GM12878 (cell line): ENCODE data around the gene TEKT5. TPM values are rescaled to one million over a fixed set of nuclear protein-coding genes. Genes with fewer than 3 reads are reported as not detected.
A peak's percentile ranks its signal among the peaks of the same experiment; 100 is the strongest.

ENCODE experiments used
- HDGF ChIP-seq: fragments of 450-650 bp; IDR thresholded peaks from 2 replicates; pipeline ENCODE4 v1.6.1; 2016; ENCODE audit warnings: antibody characterized with exemption
- MTA3 ChIP-seq: IDR thresholded peaks from 2 replicates; pipeline ENCODE4 v1.6.1; 2012; ENCODE audit warnings: low read length, inconsistent platforms, borderline replicate concordance
- MXI1 ChIP-seq: fragments of 150-350 bp; IDR thresholded peaks from 2 replicates; pipeline ENCODE4 v1.6.1; 2011; ENCODE audit warnings: low read depth, mild to moderate bottlenecking, inconsistent platforms, low read length, improper control_type of control experiment
- NR2C1 ChIP-seq: fragments of 450-650 bp; IDR thresholded peaks from 2 replicates; pipeline ENCODE4 v1.6.1; 2017; ENCODE audit warnings: antibody characterized with exemption, mild to moderate bottlenecking, moderate library complexity
- NR2F1 ChIP-seq: fragments of 450-650 bp; conservative IDR thresholded peaks from 2 replicates; pipeline ENCODE4 v1.6.1; 2017; ENCODE audit warnings: mild to moderate bottlenecking
- RELA ChIP-seq: fragments of 450-650 bp; IDR thresholded peaks from 2 replicates; pipeline ENCODE4 v1.8.0; 2014; ENCODE audit warnings: borderline replicate concordance; ENCODE audit not compliant: partially characterized antibody
- RUNX3 ChIP-seq: IDR thresholded peaks from 2 replicates; pipeline ENCODE4 v1.6.1; 2012; ENCODE audit warnings: low read length, inconsistent platforms
- STAT3 ChIP-seq: IDR thresholded peaks from 2 replicates; pipeline ENCODE4 v1.6.1; 2011; ENCODE audit warnings: low read depth, low read length, improper control_type of control experiment
- TARDBP ChIP-seq: IDR thresholded peaks from 2 replicates; pipeline ENCODE4 v1.6.1; 2016; ENCODE audit warnings: borderline replicate concordance
- TCF3 ChIP-seq: IDR thresholded peaks from 2 replicates; pipeline ENCODE4 v1.6.1; 2012; ENCODE audit warnings: low read depth, mild to moderate bottlenecking, low read length, borderline replicate concordance; ENCODE audit not compliant: insufficient read depth
- ZNF274 ChIP-seq: IDR thresholded peaks from one replicate; pipeline ENCODE4 v1.8.0; 2011; ENCODE audit not compliant: insufficient read length, insufficient read depth
- polyA plus RNA-seq, 11 experiments: library from polyadenylated mRNA; depleted of rRNA in 4 of 11; unstranded in 6 of 11; stranded (reverse) in 5 of 11; fragments of >200 nt; fragmentation: Nextera tagmentation in 4 of 11; fragmentation: Illumina TruSeq in 1 of 11; extraction: Ambion mirVana in 4 of 11; extraction: Trizol in 1 of 11; gene quantifications; 1 replicate in 1 of 11; 2 replicates in 10 of 11; pipeline versions ENCODE4 v1.2.1 to v1.2.3, GENCODE V29; 2011 to 2016; ENCODE audit warnings: inconsistent platforms in 2 of 11, missing spikeins in 2 of 11, low read depth in 1 of 11
- total RNA-seq, 4 experiments: library from RNA; depleted of rRNA in 3 of 4; stranded (reverse); fragments of >200 nt in 3 of 4; fragmentation: Illumina TruSeq in 1 of 4; extraction: Trizol in 1 of 4; gene quantifications; 2 replicates each; pipeline versions ENCODE4 v1.2.1 to v1.2.3, GENCODE V29; 2013 to 2021
- TF ChIP-seq, protein P1 (sequence below): IDR thresholded peaks from 2 replicates; pipeline ENCODE4 v1.6.1; 2012; ENCODE audit warnings: improper control_type of control experiment, low read depth, low read length; ENCODE audit not compliant: insufficient replicate concordance
- TF ChIP-seq, protein P2 (sequence below): fragments of 450-650 bp; IDR thresholded peaks from 2 replicates; pipeline ENCODE4 v1.6.1; 2016; ENCODE audit warnings: mild to moderate bottlenecking
- TF ChIP-seq, protein P3 (sequence below): fragments of 450-650 bp; IDR thresholded peaks from 2 replicates; pipeline ENCODE4 v1.6.1; 2017; ENCODE audit warnings: borderline replicate concordance
- TF ChIP-seq, protein P4 (sequence below): fragments of 450-650 bp; IDR thresholded peaks from 2 replicates; pipeline ENCODE4 v1.6.1; 2018; ENCODE audit warnings: mild to moderate bottlenecking, low read depth, moderate library complexity; ENCODE audit not compliant: partially characterized antibody
- TF ChIP-seq, protein P5 (sequence below): fragments of 450-650 bp; IDR thresholded peaks from 2 replicates; pipeline ENCODE4 v1.6.1; 2017; ENCODE audit warnings: mild to moderate bottlenecking, low read depth, inconsistent platforms; ENCODE audit not compliant: poor library complexity, severe bottlenecking

TEKT5 gene
- total and polyA plus RNA-seq, 10 of the 15 experiments (the other 5 are each of a cell fraction or from before 2014, with no cell fraction given): 0.19 to 2.2 (median 0.68) TPM; not detected in 1

DNA sequence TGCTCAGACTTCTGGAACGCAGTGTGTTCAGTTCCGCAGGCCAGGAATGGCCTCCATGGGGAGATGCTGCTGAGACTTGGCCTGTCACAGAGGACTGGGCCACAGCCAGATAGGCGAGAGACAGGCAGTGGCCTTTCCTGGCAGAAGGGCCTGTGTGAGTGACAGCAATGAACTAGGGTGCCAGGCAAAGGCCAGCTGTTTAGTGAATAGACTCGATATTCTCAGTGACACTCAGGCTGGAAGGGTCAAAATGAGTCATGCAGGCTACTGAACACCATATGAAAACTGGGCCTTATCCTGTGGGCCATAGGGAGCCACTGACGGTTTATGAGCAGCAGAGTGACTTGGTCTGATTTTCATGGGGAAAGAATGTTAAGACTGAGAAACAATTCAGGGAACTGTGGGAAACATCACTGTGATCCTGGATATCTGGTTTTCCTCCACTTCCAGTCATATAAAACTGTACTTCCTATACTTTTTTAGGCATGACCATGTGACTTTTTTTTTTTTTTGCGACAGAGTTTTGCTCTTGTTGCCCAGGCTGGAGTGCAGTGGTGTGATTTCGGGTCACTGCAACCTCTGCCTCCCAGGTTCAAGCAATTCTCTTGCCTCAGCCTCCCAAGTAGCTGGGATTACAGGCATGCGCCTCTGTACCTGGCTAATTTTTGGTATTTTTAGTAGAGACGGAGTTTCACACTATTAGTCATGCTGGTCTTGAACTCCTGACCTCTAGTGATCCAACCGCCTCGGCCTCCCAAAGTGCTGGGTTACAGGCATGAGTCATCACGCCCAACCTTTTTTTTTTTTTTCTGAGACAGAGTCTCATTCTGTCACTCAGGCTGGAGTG, 43.7 kb upstream of the TEKT5 start (continued):
- TF ChIP-seq, protein P1, sequence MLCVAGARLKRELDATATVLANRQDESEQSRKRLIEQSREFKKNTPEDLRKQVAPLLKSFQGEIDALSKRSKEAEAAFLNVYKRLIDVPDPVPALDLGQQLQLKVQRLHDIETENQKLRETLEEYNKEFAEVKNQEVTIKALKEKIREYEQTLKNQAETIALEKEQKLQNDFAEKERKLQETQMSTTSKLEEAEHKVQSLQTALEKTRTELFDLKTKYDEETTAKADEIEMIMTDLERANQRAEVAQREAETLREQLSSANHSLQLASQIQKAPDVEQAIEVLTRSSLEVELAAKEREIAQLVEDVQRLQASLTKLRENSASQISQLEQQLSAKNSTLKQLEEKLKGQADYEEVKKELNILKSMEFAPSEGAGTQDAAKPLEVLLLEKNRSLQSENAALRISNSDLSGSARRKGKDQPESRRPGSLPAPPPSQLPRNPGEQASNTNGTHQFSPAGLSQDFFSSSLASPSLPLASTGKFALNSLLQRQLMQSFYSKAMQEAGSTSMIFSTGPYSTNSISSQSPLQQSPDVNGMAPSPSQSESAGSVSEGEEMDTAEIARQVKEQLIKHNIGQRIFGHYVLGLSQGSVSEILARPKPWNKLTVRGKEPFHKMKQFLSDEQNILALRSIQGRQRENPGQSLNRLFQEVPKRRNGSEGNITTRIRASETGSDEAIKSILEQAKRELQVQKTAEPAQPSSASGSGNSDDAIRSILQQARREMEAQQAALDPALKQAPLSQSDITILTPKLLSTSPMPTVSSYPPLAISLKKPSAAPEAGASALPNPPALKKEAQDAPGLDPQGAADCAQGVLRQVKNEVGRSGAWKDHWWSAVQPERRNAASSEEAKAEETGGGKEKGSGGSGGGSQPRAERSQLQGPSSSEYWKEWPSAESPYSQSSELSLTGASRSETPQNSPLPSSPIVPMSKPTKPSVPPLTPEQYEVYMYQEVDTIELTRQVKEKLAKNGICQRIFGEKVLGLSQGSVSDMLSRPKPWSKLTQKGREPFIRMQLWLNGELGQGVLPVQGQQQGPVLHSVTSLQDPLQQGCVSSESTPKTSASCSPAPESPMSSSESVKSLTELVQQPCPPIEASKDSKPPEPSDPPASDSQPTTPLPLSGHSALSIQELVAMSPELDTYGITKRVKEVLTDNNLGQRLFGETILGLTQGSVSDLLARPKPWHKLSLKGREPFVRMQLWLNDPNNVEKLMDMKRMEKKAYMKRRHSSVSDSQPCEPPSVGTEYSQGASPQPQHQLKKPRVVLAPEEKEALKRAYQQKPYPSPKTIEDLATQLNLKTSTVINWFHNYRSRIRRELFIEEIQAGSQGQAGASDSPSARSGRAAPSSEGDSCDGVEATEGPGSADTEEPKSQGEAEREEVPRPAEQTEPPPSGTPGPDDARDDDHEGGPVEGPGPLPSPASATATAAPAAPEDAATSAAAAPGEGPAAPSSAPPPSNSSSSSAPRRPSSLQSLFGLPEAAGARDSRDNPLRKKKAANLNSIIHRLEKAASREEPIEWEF: no peak
- no peak for TF ChIP-seq ZNF274
- TF ChIP-seq, protein P2, sequence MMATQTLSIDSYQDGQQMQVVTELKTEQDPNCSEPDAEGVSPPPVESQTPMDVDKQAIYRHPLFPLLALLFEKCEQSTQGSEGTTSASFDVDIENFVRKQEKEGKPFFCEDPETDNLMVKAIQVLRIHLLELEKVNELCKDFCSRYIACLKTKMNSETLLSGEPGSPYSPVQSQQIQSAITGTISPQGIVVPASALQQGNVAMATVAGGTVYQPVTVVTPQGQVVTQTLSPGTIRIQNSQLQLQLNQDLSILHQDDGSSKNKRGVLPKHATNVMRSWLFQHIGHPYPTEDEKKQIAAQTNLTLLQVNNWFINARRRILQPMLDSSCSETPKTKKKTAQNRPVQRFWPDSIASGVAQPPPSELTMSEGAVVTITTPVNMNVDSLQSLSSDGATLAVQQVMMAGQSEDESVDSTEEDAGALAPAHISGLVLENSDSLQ: peak; percentile 96
- TF ChIP-seq MTA3: no peak
- peak; percentile 72; the same call in 1 of the 2 replicates for TF ChIP-seq HDGF
- TF ChIP-seq, protein P3, sequence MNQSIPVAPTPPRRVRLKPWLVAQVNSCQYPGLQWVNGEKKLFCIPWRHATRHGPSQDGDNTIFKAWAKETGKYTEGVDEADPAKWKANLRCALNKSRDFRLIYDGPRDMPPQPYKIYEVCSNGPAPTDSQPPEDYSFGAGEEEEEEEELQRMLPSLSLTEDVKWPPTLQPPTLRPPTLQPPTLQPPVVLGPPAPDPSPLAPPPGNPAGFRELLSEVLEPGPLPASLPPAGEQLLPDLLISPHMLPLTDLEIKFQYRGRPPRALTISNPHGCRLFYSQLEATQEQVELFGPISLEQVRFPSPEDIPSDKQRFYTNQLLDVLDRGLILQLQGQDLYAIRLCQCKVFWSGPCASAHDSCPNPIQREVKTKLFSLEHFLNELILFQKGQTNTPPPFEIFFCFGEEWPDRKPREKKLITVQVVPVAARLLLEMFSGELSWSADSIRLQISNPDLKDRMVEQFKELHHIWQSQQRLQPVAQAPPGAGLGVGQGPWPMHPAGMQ: no peak
- peak; percentile 88 for TF ChIP-seq TCF3
- no peak for TF ChIP-seq RELA
- peak; percentile 66 for TF ChIP-seq NR2C1
- TF ChIP-seq STAT3: no peak
- TF ChIP-seq, protein P4, sequence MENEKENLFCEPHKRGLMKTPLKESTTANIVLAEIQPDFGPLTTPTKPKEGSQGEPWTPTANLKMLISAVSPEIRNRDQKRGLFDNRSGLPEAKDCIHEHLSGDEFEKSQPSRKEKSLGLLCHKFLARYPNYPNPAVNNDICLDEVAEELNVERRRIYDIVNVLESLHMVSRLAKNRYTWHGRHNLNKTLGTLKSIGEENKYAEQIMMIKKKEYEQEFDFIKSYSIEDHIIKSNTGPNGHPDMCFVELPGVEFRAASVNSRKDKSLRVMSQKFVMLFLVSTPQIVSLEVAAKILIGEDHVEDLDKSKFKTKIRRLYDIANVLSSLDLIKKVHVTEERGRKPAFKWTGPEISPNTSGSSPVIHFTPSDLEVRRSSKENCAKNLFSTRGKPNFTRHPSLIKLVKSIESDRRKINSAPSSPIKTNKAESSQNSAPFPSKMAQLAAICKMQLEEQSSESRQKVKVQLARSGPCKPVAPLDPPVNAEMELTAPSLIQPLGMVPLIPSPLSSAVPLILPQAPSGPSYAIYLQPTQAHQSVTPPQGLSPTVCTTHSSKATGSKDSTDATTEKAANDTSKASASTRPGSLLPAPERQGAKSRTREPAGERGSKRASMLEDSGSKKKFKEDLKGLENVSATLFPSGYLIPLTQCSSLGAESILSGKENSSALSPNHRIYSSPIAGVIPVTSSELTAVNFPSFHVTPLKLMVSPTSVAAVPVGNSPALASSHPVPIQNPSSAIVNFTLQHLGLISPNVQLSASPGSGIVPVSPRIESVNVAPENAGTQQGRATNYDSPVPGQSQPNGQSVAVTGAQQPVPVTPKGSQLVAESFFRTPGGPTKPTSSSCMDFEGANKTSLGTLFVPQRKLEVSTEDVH: no peak
- no peak for TF ChIP-seq TARDBP
- peak; percentile 62 for TF ChIP-seq RUNX3
- TF ChIP-seq NR2F1: peak; percentile 97
- TF ChIP-seq MXI1: no peak
- TF ChIP-seq, protein P5, sequence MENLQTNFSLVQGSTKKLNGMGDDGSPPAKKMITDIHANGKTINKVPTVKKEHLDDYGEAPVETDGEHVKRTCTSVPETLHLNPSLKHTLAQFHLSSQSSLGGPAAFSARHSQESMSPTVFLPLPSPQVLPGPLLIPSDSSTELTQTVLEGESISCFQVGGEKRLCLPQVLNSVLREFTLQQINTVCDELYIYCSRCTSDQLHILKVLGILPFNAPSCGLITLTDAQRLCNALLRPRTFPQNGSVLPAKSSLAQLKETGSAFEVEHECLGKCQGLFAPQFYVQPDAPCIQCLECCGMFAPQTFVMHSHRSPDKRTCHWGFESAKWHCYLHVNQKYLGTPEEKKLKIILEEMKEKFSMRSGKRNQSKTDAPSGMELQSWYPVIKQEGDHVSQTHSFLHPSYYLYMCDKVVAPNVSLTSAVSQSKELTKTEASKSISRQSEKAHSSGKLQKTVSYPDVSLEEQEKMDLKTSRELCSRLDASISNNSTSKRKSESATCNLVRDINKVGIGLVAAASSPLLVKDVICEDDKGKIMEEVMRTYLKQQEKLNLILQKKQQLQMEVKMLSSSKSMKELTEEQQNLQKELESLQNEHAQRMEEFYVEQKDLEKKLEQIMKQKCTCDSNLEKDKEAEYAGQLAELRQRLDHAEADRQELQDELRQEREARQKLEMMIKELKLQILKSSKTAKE: peak; percentile 86
